ENCODE results near the gene M1AP. TPM values are rescaled to one million over a fixed set of nuclear protein-coding genes. Genes with fewer than 3 reads are reported as not detected.

M1AP gene
- total and polyA plus RNA-seq, 2 of the 8 experiments (the other 6 are each of a cell fraction or from before 2014, with no cell fraction given): 4.8 TPM

DNA sequence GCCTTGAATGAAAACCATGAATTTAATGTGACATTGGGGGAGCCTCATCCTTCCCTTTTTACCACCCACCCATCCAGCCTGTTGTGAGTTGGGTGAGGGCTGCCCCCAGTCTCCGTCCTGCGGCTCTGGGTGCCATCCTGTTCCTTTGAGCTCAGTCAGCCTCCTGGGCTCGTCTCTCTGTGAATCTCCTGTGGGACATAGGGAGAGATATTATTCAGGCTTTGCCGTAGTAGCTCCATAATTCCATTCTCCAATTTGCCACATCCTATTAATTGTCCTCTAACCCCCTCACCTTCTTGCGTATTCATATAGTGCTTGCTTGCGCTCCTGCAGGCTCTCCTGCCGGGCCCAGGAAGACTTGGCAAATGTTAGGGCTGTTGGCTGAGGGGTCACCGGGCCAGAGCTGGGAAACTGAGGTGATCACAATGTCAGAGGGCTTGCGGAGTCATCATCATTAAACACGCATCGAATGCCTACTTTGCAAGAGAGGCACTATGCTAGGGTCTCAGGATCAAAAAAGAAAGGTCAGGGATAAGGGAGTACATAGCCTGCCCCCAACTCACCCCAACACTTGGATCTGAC, 121.4 kb downstream of the M1AP start:
- H2AFZ ChIP-seq (ENCODE audit: low read length): no peak overlapping the region
- ChIA-PET CTCF (ENCODE audit: partially characterized antibody) (interaction anchor here (1.0 to 1.7 kb wide), 6 partner anchors 12 to 66 kb away, joined by 3 to 11 read pairs (median 4); no protein-coding TSS in a partner anchor), POLR2A (ENCODE audit: partially characterized antibody) (interaction anchor here (0.6 to 1.6 kb wide), 10 partner anchors 9 to 44 kb away, joined by 3 to 6 read pairs (median 4); partner anchors contain the start of genes CCDC142, PCGF1, TLX2 and TTC31)
- no peak overlapping the region for H2AK5ac ChIP-seq (ENCODE audit: low read depth, low read length)
- no peak overlapping the region for H4K5ac ChIP-seq (ENCODE audit: insufficient read length, low read depth, low read length)
- H3K4me3 ChIP-seq (ENCODE audit: extremely low read depth in 1 of 4, insufficient read depth in 2 of 4, low read depth in 3 of 4, low read length in 4 of 4): no peak overlapping the region
- H3K18ac ChIP-seq (ENCODE audit: extremely low read depth, low read length): no peak overlapping the region
- no peak overlapping the region for H3K23ac ChIP-seq (ENCODE audit: insufficient read length)
- no peak overlapping the region for H2BK15ac ChIP-seq (ENCODE audit: low read length)
- H3K4ac ChIP-seq (replicated peaks; ENCODE audit: insufficient read length, low read depth, low read length): no peak overlapping the region
- H3K79me1 ChIP-seq (ENCODE audit: low read depth, low read length): peaks cover 10% of the 10 kb centered on the region
- 97% methylated on average over 11 of the region's 11 CpGs; no CpG with 5 or more reads in 1 of the 2 experiments for WGBS, 2 experiments (ENCODE audit: extremely low coverage in 1 of 2, insufficient coverage in 1 of 2, insufficient read length in 1 of 2, insufficient replicate concordance in 2 of 2, low coverage in 1 of 2, low lambda C conversion rate in 2 of 2, missing lambda C conversion rate in 1 of 2)
- H3K9me3 ChIP-seq (ENCODE audit: insufficient read depth in 2 of 2, low read depth in 1 of 2, low read length in 1 of 2): no peaks in the 10 kb centered on the region
- no peak overlapping the region for H3K9ac ChIP-seq (replicated peaks in 1 of 4; ENCODE audit: extremely low read depth in 1 of 4, low read depth in 3 of 4, low read length in 3 of 4)
- no peak overlapping the region for H4K91ac ChIP-seq (replicated peaks; ENCODE audit: insufficient read length, low read length)
- no peak overlapping the region for H3K14ac ChIP-seq (ENCODE audit: insufficient read length)
- FAIRE-seq (no peak), DNase-seq (ENCODE audit: low read depth in 1 of 2, low spot score in 2 of 2) (no peak)
- H3K36me3 ChIP-seq (ENCODE audit: control insufficient read depth in 2 of 4, insufficient read depth in 4 of 4, low read length in 3 of 4): peaks cover 5 to 19% (median 13%) of the 10 kb centered on the region in 4 experiments; a peak in 6 of 8 replicates
- H3K79me2 ChIP-seq (ENCODE audit: control insufficient read depth in 1 of 2, insufficient read depth in 2 of 2, low read length in 2 of 2): peaks cover 0 to 18% of the 10 kb centered on the region in 2 experiments; a peak in 2 of 4 replicates
- no peak overlapping the region for H2BK12ac ChIP-seq (ENCODE audit: low read depth, low read length)
- no peak overlapping the region for H3K27ac ChIP-seq (ENCODE audit: low read depth, low read length)
- peaks cover 4 to 13% (median 6%) of the 10 kb centered on the region in 4 experiments; a peak in 6 of 7 replicates for H3K4me1 ChIP-seq (replicated peaks in 1 of 4; ENCODE audit: control insufficient read depth in 3 of 4, insufficient read depth in 4 of 4, low read length in 3 of 4)
- no peak overlapping the region for H2BK120ac ChIP-seq (replicated peaks; ENCODE audit: low read depth, low read length)
- TF ChIP-seq, protein P1, sequence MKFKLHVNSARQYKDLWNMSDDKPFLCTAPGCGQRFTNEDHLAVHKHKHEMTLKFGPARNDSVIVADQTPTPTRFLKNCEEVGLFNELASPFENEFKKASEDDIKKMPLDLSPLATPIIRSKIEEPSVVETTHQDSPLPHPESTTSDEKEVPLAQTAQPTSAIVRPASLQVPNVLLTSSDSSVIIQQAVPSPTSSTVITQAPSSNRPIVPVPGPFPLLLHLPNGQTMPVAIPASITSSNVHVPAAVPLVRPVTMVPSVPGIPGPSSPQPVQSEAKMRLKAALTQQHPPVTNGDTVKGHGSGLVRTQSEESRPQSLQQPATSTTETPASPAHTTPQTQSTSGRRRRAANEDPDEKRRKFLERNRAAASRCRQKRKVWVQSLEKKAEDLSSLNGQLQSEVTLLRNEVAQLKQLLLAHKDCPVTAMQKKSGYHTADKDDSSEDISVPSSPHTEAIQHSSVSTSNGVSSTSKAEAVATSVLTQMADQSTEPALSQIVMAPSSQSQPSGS (IDR thresholded peaks at IDR 0.05; ENCODE audit: low read length): no peak
- TF ChIP-seq BRCA1 (IDR thresholded peaks at IDR 0.05; ENCODE audit: low read depth, low read length) (no peak), KDM5A (IDR thresholded peaks at IDR 0.05; ENCODE audit: low read length) (no peak), TCF12 (IDR thresholded peaks at IDR 0.05; ENCODE audit: low read depth, low read length) (no peak), PHF8 (conservative IDR thresholded peaks at IDR 0.05; ENCODE audit: low read depth, low read length) (no peak), EZH2 (IDR thresholded peaks at IDR 0.05; ENCODE audit: low read depth, low read length, severe bottlenecking) (no peak), SIN3A (conservative IDR thresholded peaks at IDR 0.05 in 1 of 2, IDR thresholded peaks at IDR 0.05 in 1 of 2; ENCODE audit: low read depth in 1 of 2, low read length in 2 of 2) (no peak), KDM1A (IDR thresholded peaks at IDR 0.05; ENCODE audit: borderline replicate concordance, low read length) (no peak)
- no peak overlapping the region for H2BK20ac ChIP-seq (ENCODE audit: low read length)
- peaks cover 3% of the 10 kb centered on the region in 2 experiments for H4K20me1 ChIP-seq (replicated peaks in 1 of 2; ENCODE audit: control insufficient read depth in 1 of 2, insufficient read depth in 2 of 2, low read length in 2 of 2)
- H4K8ac ChIP-seq (ENCODE audit: extremely low read depth, insufficient read depth, low read length): no peak overlapping the region
- H3K27me3 ChIP-seq (replicated peaks in 1 of 4; ENCODE audit: control insufficient read depth in 3 of 4, extremely low read depth in 1 of 4, insufficient read depth in 3 of 4, low read length in 3 of 4): peaks cover 0 to 10% (median 3%) of the 10 kb centered on the region in 4 experiments; a peak in 4 of 7 replicates
- no peak overlapping the region for H2BK5ac ChIP-seq (ENCODE audit: low read depth, low read length)
- no peak overlapping the region for H3K56ac ChIP-seq (replicated peaks; ENCODE audit: insufficient read length, low read depth, low read length)
- H3K4me2 ChIP-seq (ENCODE audit: insufficient read depth in 1 of 2, low read depth in 2 of 2, low read length in 2 of 2): no peak overlapping the region
- peaks cover 9% of the 10 kb centered on the region; the same call in 1 of the 2 replicates for H3K23me2 ChIP-seq (ENCODE audit: low read depth, low read length)
